GM19043 (cell line): ENCODE results near the gene GPR137C.

Experiments used
- ATAC-seq: cut with Tn5 transposase; IDR thresholded peaks from one replicate; pipeline ENCODE4 v1.9.1; 2021; ENCODE audit warnings: low read depth; ENCODE audit not compliant: unreplicated experiment

Gene GPR137C

DNA sequence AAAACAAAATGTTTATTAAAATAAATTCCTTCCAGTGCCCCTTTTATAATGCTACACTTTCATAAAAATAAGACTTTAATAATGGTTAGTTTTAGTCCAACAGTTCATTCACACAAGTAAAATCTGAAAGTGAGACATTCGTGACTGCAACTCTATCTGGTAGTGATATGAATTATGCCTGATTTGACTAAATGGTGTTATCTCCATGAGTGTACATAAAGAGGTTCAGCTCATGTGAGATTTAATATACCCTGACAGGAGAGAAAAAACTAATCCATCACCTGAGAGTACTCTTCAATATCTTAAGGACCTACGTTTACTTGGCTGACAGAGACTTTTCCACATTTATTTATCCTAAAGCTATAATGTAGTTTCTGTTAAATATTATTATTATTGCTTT is 108.7 kb downstream of the GPR137C start:
- no peak for ATAC-seq

DNA sequence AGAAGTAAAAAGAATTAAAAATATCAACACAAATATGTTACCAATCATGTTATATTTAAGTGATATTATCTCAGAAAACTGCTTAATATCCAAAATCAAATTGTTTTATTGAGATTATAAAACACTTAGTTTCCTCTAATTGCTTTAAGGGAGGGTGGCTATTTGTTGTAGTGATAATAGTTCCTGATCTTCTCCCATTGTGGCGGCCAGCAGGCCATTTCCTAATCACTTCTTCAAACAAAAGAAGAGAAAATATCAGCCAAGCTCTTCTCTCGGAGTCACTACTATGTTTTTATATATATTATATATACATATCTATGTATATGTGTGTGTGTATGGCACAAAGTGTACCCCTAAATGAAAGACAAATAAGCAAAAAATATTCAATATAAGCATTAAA is 111.2 kb downstream of the GPR137C start:
- ATAC-seq = no peak

DNA sequence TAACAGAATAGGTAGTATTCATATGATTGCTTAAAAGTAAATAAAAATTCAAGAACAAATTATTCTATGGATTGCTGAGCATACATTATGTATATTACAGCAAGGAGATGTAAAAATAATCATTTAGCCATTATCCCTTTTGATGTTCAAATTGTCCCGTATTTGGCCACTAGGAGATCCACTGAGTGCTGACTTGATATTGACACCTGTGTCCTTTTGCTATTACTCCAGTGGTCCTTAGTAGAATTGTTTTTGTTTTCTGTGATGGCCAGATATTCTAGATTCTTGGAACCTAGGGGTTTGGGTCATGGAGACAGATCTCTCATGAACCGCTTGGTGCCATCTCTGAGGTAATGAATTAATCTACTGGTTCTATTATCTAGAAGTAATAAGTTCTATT is 126.0 kb downstream of the GPR137C start:
- ATAC-seq = no peak

DNA sequence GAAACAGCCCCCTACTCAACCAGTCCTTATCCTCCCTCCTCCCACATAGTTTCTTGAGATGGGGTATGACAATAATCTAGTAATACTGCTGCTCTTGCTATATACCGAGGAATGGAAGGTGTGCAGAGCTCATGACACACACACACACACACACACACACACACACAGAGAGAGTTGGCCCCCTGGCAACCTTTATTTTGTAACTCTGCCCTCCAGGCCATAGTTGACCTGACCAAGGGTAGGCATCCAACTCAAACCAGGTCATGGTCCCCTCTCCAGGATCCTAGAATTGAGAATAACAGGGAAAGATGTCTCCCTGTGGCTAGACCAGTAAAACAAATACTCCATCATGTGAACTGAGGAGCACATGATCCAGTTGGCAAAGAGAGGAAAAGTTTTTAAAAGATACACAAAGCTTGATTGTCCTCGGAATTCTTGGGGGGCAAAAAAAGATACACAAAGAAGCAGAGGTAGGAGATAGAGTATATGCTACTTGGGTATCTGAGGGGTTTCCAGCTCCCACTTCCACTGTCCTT is 131.4 kb downstream of the GPR137C start:
- no peak for ATAC-seq

DNA sequence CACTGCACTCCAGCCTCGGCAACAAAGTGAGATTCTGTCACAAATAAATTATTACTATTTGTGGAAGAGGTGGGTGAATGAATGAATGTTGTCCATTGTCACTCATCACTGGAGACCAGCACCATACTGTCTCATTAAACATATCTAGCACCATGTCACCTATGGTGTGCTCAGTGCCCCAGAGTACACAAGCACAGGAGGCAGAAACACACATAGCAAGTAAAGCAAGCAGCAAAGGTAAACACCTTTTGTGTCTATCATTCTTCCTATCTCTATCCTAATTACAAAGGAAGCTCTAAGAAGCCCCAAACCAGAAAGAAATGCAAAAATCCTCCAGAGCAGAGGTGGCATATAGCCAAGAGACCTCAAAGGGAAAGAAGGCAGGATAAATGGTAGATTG is 133.5 kb downstream of the GPR137C start:
- no peak for ATAC-seq
